ENCODE results near the gene CCDC27.

The CCDC27 gene

GRCh38 chr1:3816331-3817137, 64.3 kb downstream of the CCDC27 start:
- DNase-seq (ENCODE audit: extremely low read depth in 1 of 2, low read depth in 1 of 2) = no peak

DNA sequence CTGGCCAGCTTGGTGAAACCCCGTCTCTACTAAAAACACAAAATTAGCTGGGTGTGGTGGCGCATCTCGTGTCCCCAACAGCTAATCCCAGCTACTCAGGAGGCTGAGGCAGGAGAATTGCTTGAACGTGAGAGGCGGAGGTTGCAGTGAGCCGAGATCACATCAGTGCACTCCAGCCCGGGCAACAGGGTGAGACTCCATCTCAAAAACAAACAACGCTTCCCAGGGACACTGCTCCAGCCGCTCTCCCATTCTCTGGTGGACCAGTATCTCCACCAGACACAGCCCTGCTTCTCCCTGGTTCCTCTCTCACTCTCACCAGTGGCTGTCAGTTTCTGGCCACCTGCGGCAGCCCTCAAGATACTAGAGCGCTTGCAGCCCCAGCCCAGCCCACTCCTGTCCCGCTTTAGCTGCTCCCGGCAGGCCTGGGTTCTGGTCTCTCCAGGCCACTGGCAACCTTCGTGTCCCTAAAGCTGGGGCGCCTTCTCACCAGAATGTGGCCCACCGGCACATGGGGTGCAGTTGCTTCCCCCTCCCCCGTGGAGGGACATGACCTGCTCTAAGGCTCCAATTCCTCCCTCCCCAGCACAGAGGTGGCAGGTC, 65.0 kb downstream of the CCDC27 start:
- DNase-seq (ENCODE audit: extremely low read depth in 1 of 2, low read depth in 1 of 2) = no peak

- no peak for DNase-seq (ENCODE audit: extremely low read depth in 1 of 2, low read depth in 1 of 2)
These were observed 65.8 kb downstream of the CCDC27 start for GRCh38 chr1:3817821-3818597.

- no peak for DNase-seq (ENCODE audit: extremely low read depth in 1 of 2, low read depth in 1 of 2)
These were observed 67.5 kb downstream of the CCDC27 start for GRCh38 chr1:3819771-3820200.

DNA sequence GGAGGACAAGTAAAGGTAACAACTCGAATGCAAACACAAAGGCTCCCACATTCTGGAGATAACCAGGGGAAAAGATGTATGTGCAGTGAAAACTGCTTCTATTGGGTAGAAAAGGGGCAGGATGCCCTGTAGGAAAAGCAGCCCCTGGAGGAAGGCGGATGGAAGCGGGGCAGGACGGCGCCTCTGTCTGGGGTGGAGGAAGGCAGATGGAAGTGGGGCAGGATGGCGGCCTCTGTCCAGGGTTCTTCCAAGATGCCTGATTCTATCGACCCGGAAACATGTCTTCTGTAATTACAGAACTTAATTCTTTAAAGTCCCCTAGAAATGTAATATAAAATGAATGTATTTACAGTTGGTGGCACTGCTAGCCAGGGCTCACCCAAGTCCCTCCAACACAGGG, 68.1 kb downstream of the CCDC27 start:
- DNase-seq (ENCODE audit: extremely low read depth in 1 of 2, low read depth in 1 of 2) = no peak

GRCh38 chr1:3821004-3821403, 68.8 kb downstream of the CCDC27 start:
- DNase-seq (ENCODE audit: extremely low read depth in 1 of 2, low read depth in 1 of 2) = no peak

All from stimulated activated CD8-positive, alpha-beta memory T cell treated with anti-CD3 and anti-CD28 coated beads, Interleukin-7, amount 100 ng/mL, for 48 hours (primary cell).